SH-SY5Y (cell line): Measurements from ENCODE around the gene PAX5.

ENCODE experiments used
- GATA2 ChIP-seq: IDR thresholded peaks from 2 replicates; pipeline ENCODE4 v1.6.1; 2011; ENCODE audit warnings: mild to moderate bottlenecking, low read depth, low read length
- GATA3 ChIP-seq: IDR thresholded peaks from 2 replicates; pipeline ENCODE4 v1.6.1; 2011; ENCODE audit warnings: low read depth, mild to moderate bottlenecking, low read length, moderate library complexity

DNA sequence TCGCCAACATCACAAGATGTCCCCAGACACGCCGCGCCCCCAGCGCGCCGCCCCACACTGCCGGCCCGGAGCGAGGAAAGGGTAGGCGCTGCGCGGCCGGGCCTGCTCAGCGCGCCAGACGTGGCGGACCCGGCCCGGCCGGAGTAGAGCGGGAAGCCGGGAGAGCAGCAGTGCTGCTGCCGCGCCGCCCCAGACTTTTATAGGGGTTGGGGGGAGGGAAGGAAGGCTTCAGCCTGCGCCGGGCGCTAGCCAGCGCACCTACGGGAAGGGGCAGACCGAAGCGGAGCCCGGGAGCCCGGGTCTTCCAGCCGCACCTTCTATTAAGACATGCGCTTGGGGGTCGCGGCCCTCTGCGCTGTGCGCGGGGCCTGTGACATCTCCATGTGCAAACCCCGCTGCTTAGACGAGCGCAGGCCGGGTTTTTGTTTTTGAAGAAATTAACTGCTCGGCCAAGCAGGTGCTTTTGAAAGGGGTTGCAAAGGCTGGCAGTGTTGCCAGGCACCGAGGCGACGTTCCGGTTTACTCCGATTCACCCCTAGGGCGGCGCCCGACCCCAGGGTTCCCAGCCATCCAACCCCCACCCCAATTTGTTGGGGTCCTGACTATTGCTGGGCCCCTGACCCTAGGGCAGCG, 353 bp upstream of the PAX5 start:
- TF ChIP-seq GATA2 (no peak), GATA3 (no peak)
